ENCODE results near the gene GPR89A.

The GPR89A gene

GRCh38 chr1:145705622-145706021, 97.8 kb downstream of the GPR89A start:
- no peak for DNase-seq (ENCODE audit: low read depth)
- TF ChIP-seq CTCF (conservative IDR thresholded peaks at IDR 0.05; ENCODE audit: low read depth, low read length) = no peak
- H3K4me3 ChIP-seq (ENCODE audit: low read depth, low read length) = no peak overlapping the region

- no peak for DNase-seq (ENCODE audit: low read depth)
- no peak for TF ChIP-seq CTCF (conservative IDR thresholded peaks at IDR 0.05; ENCODE audit: low read depth, low read length)
- H3K4me3 ChIP-seq (ENCODE audit: low read depth, low read length) = no peak overlapping the region
Measured at GRCh38 chr1:145706086-145706664, 98.4 kb downstream of the GPR89A start.

GRCh38 chr1:145707183-145707867, 99.5 kb downstream of the GPR89A start, which contains the start of gene PDZK1:
Gene PDZK1 (minus strand): TSS chr1:145707368. CDS start chr1:145688021, 19,347 bp downstream.
- H3K4me3 ChIP-seq (ENCODE audit: low read depth, low read length) = no peak within 1 kb of the TSS
- TF ChIP-seq CTCF (conservative IDR thresholded peaks at IDR 0.05; ENCODE audit: low read depth, low read length) = no peak
- DNase-seq (ENCODE audit: low read depth) = no peak

- DNase-seq (ENCODE audit: low read depth) = no peak
- H3K4me3 ChIP-seq (ENCODE audit: low read depth, low read length) = no peak overlapping the region
- no peak for TF ChIP-seq CTCF (conservative IDR thresholded peaks at IDR 0.05; ENCODE audit: low read depth, low read length)
Measured at GRCh38 chr1:145708063-145708462, 100.3 kb downstream of the GPR89A start.

GRCh38 chr1:145710291-145711027, 102.7 kb downstream of the GPR89A start:
- TF ChIP-seq CTCF (conservative IDR thresholded peaks at IDR 0.05; ENCODE audit: low read depth, low read length) = no peak
- DNase-seq (ENCODE audit: low read depth) = no peak
- no peak overlapping the region for H3K4me3 ChIP-seq (ENCODE audit: low read depth, low read length)

GRCh38 chr1:145711213-145711651, 103.4 kb downstream of the GPR89A start:
- H3K4me3 ChIP-seq (ENCODE audit: low read depth, low read length) = no peak overlapping the region
- no peak for DNase-seq (ENCODE audit: low read depth)

More at GRCh38 chr1:145711213-145711651, 103.4 kb downstream of the GPR89A start:
- TF ChIP-seq CTCF (conservative IDR thresholded peaks at IDR 0.05; ENCODE audit: low read depth, low read length) = no peak
